ENCODE results near the gene OTOF.

OTOF gene

DNA sequence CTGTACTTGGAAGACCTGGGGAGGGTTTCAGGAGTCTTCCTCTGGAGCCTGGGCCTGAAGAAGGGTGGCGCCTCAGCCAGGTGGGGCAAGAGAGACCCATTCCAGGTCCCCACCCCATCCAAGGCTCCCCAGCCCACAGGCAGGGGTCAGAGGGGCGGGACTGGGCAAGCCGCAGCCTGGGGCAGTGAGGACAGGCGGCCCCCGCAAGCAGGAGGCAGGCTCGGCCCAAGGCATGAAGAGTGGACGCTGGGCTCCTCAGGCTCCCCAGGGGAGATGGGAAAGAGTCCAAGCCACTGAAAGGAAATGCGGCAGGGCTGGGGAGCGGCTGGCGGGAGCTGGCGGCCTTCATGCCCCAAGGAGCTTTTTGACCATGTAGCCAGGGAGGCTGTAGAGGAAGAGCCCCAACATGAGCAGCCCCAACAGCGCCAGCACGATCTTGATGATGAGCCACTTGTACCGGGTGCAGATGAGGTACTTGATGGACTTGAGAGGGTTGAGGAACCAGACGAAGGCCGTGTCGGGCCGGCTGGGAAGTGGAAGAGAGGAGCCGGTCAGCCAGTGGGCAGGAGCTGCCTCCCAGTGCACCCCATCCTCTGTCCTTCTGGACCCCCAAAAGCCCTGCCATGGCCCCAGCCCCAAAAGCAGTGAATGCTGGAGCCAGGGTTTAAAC is 20.1 kb downstream of the OTOF start:
- ChIA-PET POLR2A (no interaction called here), CTCF (no interaction called here)
- TF ChIP-seq ARNT (IDR thresholded peaks at IDR 0.05): no peak
- no peak for TF ChIP-seq L3MBTL2 (conservative IDR thresholded peaks at IDR 0.05)
- TF ChIP-seq CTBP1 (IDR thresholded peaks at IDR 0.05; ENCODE audit: borderline replicate concordance): no peak
- no peak for DNase-seq (ENCODE audit: extremely low spot score)

DNA sequence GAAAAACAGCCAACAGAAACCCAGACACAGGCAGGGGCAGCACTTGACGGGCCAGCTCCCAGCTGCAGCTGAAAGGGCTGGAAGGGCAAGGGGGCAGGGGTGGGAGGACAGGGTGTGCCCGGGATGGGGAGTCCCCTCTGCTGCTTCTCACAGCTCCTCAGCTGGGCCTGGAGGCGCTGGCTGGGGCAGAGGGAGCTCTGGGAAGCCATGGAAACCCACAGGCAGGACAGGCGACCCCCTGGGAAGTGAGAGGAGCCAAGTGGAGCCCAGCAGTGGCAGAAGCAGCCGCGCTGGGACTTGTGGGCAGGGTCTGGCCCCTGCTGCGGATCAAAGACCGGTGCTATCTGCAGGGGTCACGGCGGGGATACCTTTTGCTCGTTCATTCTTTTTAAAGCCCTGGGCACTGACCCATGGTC is 20.7 kb downstream of the OTOF start:
- CTCF ChIA-PET: no interaction called here
- POLR2A ChIA-PET: no interaction called here

DNA sequence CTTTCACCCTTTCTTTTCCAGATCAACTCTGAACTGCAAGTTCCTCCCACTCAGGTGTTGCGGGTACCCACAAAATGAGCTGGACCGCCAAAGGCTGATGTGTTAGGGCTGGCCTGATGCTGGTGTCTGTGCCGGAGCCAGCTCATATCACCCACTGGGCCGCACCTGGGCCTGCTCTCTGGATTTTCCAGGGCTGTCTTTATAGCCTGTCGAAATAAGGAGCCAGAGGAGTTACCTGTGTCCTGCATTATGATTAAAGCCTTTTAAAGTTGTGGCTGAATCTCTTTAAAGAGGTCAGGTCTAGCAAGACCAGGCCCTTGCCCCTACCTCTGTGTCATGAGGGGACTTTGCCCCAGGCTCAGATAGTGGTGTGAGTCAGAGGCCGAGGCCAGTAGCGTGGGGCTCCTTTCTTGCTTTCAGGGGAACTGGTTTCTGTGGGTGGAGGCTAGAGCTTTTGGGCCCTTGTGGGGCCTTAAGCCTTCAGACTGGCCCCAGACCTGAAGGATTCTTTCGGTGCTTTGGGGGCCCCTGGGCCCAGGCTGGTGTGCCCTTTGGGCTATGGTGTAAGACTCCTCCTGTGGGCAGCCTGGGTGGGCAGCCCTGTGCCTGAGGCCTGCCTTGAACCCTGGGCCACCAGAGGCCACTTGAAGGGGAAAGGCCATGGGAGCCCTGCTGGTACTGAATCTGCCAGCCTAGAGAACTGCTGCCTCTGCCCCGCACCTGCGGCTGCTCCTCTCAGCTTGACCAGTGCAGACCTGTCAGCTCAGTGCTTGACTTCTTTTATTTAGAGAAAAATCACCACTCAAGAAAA is 21.3 kb downstream of the OTOF start:
- no peak for TF ChIP-seq NFRKB (IDR thresholded peaks at IDR 0.05)
- no peak for TF ChIP-seq TARDBP (IDR thresholded peaks at IDR 0.05)
- TF ChIP-seq SUZ12 (IDR thresholded peaks at IDR 0.05): no peak
- TF ChIP-seq ELF4 (IDR thresholded peaks at IDR 0.05): no peak
- TF ChIP-seq FOXK2 (IDR thresholded peaks at IDR 0.05): no peak
- no peak for TF ChIP-seq ZNF384 (IDR thresholded peaks at IDR 0.05)
- CTCF ChIA-PET: no interaction called here
- POLR2A ChIA-PET: no interaction called here
- no peak for DNase-seq (ENCODE audit: extremely low spot score)

More for the DNA sequence above, 20.7 kb downstream of the OTOF start:
- DNase-seq (ENCODE audit: extremely low spot score): no peak
- no peak for TF ChIP-seq ZNF384 (IDR thresholded peaks at IDR 0.05)
- TF ChIP-seq HDGF (IDR thresholded peaks at IDR 0.05; ENCODE audit: borderline replicate concordance): no peak
- TF ChIP-seq BHLHE40 (IDR thresholded peaks at IDR 0.05; ENCODE audit: borderline replicate concordance): no peak
- no peak for TF ChIP-seq FOXM1 (IDR thresholded peaks at IDR 0.05; ENCODE audit: borderline replicate concordance)
- TF ChIP-seq FOXA1 (IDR thresholded peaks at IDR 0.05): no peak
- TF ChIP-seq SP1 (IDR thresholded peaks at IDR 0.05): no peak
- no peak for TF ChIP-seq L3MBTL2 (conservative IDR thresholded peaks at IDR 0.05)
- TF ChIP-seq, protein P1, sequence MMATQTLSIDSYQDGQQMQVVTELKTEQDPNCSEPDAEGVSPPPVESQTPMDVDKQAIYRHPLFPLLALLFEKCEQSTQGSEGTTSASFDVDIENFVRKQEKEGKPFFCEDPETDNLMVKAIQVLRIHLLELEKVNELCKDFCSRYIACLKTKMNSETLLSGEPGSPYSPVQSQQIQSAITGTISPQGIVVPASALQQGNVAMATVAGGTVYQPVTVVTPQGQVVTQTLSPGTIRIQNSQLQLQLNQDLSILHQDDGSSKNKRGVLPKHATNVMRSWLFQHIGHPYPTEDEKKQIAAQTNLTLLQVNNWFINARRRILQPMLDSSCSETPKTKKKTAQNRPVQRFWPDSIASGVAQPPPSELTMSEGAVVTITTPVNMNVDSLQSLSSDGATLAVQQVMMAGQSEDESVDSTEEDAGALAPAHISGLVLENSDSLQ (IDR thresholded peaks at IDR 0.05): no peak
- TF ChIP-seq CTBP1 (IDR thresholded peaks at IDR 0.05; ENCODE audit: borderline replicate concordance): no peak
- TF ChIP-seq SUZ12 (IDR thresholded peaks at IDR 0.05): no peak
- no peak for TF ChIP-seq LEF1 (IDR thresholded peaks at IDR 0.05; ENCODE audit: borderline replicate concordance)
- no peak for TF ChIP-seq TARDBP (IDR thresholded peaks at IDR 0.05)
- no peak for TF ChIP-seq NFRKB (IDR thresholded peaks at IDR 0.05)
- no peak for TF ChIP-seq ARNT (IDR thresholded peaks at IDR 0.05)
- TF ChIP-seq FOXK2 (IDR thresholded peaks at IDR 0.05): no peak

DNA sequence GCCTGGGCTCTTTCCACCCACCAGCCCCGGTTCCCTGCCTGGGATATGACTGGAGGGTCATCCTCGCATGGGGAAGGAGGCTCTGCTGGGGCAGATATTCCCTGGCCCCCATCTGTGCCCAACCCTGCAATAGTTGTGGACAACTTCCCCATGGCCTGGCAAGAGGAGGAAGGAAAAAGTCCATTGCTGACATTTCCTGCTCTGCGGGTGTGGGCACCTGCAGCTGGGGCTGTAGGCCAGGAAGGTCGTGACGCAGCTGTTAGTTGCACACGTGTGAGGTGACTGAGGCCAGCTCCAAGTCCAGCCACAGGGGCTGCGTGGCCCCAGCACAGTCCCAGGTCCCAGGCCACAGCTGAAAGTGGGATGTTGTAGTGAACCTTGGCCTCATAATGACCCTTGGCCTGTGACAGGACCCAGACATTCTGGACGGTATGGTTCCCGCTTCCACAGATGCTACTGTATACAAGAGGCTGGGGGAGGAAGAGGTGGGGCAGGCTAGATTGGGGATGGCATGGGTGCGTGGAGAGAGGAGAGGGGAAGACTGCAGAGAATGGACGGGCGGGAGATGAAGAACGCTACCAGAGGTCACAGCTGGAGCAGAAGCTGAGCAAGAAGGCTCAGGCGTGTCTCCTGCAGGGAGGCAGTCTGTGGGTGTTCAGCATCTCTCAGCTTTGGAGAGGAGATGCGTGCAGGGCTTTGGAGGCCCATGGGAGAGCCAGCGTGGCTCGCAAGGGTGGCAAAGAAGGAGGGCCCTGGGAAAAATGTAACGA is 22.1 kb downstream of the OTOF start:
- POLR2A ChIA-PET: no interaction called here

DNA sequence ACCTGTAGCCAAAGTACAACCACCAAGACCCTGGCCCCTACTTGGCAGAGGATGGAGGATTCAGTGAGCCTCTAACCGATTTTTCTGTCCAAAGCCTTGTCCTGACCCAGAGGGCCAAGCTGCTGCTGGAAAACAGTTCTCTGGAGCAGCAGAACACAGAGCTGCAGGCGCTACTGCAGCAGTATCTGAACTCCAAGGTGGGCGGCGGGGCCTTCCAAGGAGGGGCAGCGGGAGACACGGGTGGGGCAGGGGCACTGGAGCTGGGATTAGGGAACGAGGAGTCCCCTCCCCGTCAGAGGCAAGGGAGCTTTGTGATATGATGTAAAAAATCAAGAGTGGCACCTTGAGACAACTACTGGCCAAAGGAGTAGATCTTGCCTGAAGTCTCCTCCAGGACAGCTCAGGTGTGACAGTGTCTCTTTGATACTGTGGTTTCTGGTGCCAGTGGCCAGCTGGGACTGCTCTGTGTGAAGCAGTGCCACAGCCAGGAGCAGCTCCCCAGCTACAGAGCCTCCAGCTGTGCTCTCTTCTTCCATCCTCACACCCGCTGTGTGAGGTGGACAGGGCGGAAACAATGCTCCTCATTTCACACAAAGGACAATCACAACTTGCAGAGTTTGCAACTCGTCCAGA is 22.8 kb downstream of the OTOF start:
- no peak for TF ChIP-seq SP1 (IDR thresholded peaks at IDR 0.05)
- no peak for TF ChIP-seq SUZ12 (IDR thresholded peaks at IDR 0.05)
- no peak for TF ChIP-seq L3MBTL2 (conservative IDR thresholded peaks at IDR 0.05)
- TF ChIP-seq FOXK2 (IDR thresholded peaks at IDR 0.05): no peak
- TF ChIP-seq, protein P1 (IDR thresholded peaks at IDR 0.05): no peak
- TF ChIP-seq NFRKB (IDR thresholded peaks at IDR 0.05): no peak
- no peak for TF ChIP-seq LEF1 (IDR thresholded peaks at IDR 0.05; ENCODE audit: borderline replicate concordance)
- no peak for TF ChIP-seq CTBP1 (IDR thresholded peaks at IDR 0.05; ENCODE audit: borderline replicate concordance)
- TF ChIP-seq HDGF (IDR thresholded peaks at IDR 0.05; ENCODE audit: borderline replicate concordance): no peak
- TF ChIP-seq ARNT (IDR thresholded peaks at IDR 0.05): no peak
- POLR2A ChIA-PET: no interaction called here
- no peak for DNase-seq (ENCODE audit: extremely low spot score)
- CTCF ChIA-PET: no interaction called here

More for the DNA sequence above, 22.1 kb downstream of the OTOF start:
- CTCF ChIA-PET: no interaction called here
- TF ChIP-seq, protein P1 (IDR thresholded peaks at IDR 0.05): no peak
- TF ChIP-seq TARDBP (IDR thresholded peaks at IDR 0.05): no peak
- no peak for TF ChIP-seq FOXA1 (IDR thresholded peaks at IDR 0.05)
- no peak for TF ChIP-seq SP1 (IDR thresholded peaks at IDR 0.05)
- no peak for TF ChIP-seq FOXK2 (IDR thresholded peaks at IDR 0.05)
- TF ChIP-seq L3MBTL2 (conservative IDR thresholded peaks at IDR 0.05): no peak
- TF ChIP-seq ZNF384 (IDR thresholded peaks at IDR 0.05): no peak
- TF ChIP-seq ARNT (IDR thresholded peaks at IDR 0.05): no peak
- no peak for TF ChIP-seq NFRKB (IDR thresholded peaks at IDR 0.05)
- no peak for TF ChIP-seq LEF1 (IDR thresholded peaks at IDR 0.05; ENCODE audit: borderline replicate concordance)
- no peak for TF ChIP-seq BHLHE40 (IDR thresholded peaks at IDR 0.05; ENCODE audit: borderline replicate concordance)
- no peak for TF ChIP-seq ELF4 (IDR thresholded peaks at IDR 0.05)
- TF ChIP-seq CTBP1 (IDR thresholded peaks at IDR 0.05; ENCODE audit: borderline replicate concordance): no peak
- no peak for TF ChIP-seq SUZ12 (IDR thresholded peaks at IDR 0.05)
- TF ChIP-seq FOXM1 (IDR thresholded peaks at IDR 0.05; ENCODE audit: borderline replicate concordance): no peak
- no peak for TF ChIP-seq HDGF (IDR thresholded peaks at IDR 0.05; ENCODE audit: borderline replicate concordance)
- DNase-seq (ENCODE audit: extremely low spot score): no peak
